Measurements from ENCODE around the gene OLIG2.

The OLIG2 gene

DNA sequence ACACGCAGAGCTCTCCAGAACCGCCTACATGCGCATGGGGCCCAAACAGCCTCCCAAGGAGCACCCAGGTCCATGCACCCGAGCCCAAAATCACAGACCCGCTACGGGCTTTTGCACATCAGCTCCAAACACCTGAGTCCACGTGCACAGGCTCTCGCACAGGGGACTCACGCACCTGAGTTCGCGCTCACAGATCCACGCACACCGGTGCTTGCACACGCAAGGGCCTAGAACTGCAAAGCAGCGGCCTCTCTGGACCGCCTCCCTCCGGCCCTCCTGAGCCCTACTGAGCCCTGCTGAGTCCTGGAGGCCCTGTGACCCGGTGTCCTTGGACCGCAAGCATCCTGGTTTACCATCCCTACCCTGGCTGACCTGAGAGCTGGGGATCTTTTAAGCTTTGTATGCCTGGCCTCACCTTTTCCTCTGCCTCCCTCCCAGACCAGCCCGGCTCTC is 8.3 kb downstream of the OLIG2 start:
- no peak for DNase-seq

DNA sequence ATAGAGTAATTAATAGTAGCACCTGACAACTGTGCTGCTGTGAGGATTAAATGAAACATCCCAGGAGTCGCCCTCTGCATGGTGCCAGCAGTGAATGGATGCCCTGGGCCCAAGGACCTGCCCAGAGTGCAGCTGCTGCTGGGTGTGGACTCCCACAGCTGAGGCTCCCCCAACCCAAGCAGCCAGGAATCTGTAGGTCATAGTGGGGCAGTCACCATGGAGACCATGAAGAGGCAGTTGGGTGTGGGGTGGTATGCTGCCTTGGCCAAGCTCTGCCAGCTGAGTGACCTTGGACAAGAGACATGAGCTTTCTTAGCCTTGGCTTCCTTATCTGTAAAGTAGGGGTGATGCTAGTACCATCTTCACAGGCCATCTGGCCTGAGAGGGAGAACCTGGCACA is 9.4 kb downstream of the OLIG2 start:
- DNase-seq: no peak

DNA sequence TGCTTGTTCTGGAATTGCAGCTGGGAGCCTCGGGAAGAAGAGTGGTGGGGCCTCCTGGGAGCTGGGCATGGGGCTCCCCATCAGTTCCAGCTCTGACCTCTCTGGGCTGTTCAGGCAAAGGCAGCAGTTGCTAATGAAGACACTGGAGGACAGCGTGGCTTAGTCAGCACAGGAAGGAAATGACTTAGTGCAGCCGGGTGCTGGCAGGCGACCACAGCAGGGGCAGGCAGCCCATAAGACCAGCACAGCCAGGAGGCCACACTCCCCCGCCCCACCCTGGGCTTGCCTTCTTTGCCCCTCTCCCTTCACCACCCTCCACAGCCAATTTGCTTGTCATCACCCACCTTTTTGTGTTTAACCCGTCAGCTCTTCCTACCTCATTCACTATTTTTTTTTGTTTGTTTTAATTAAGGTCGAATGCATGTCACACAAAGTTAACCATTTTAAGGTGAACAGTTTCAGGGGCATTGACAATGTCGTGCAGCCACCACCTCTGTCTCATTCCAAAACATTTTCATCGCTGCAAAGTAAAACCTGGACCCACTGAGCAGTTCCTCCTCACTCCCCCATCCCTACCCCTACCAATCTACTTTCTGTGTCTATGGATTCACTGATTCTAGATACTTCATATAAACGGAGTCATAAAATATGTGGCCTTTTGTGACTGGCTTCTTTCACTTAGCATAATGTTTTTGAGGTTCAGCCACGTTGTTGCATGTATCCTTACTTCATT is 10.9 kb downstream of the OLIG2 start:
- DNase-seq: peak; percentile 20

- DNase-seq: no peak
Observed at GRCh38 chr21:33037501-33037900, 11.8 kb downstream of the OLIG2 start.

DNA sequence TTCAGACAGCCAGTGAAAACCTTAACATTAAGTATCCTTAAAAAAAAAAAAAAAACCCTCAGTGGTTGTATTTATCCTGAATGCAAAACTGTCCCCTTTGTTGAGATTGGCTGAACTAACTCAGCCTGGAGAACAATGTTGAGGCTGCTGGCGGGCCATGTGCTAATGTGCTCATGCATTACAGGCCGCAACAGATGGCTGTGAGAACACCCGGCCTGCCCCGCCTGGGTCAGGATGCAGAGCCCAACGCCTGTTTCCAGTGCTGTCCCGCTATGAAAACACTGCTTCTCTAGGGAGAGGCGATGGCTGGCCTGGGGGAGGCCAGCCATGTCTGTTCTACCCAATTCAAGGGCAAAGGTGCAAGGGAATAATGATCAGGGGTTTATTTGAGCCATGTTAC is 13.8 kb downstream of the OLIG2 start:
- no peak for DNase-seq

DNA sequence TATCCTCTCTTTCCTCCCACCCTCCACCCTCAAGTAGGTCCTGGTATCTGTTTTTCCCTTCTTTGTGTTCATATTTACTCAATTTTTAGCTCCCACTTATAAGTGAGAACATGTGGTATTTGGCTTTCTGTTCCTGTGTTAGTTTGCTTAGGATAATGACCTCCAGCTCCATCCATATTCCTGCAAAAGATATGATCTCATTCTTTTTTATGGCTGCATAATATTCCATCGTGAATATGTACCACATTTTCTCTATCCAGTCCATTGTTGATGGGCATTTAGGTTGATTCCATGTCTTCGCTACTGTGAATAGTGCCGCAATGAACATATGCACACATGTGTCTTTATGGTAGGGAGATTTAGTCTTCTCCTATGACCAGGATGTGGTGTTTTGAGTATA is 14.5 kb downstream of the OLIG2 start:
- no peak for DNase-seq

DNA sequence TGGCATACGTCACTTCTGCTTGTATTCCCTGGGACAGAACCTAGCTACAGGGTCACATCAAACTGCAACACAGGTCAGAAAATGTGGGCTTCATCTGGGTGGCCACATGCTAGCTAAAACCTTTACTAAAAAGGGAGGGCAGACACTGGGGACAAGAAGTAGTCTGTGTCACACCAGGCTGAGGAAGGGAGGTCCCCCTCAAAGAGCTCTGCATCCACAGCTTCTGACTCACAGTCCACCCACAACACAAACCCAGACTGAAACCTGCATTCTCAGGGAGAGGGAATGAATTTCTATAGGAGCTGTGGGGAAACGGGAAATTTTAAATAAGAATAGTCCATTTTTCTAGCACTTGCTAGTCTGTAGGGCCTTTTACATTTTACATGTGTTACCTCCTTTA is 16.2 kb downstream of the OLIG2 start:
- no peak for DNase-seq

GRCh38 chr21:33042812-33043211 is 17.1 kb downstream of the OLIG2 start:
- DNase-seq: no peak

DNA sequence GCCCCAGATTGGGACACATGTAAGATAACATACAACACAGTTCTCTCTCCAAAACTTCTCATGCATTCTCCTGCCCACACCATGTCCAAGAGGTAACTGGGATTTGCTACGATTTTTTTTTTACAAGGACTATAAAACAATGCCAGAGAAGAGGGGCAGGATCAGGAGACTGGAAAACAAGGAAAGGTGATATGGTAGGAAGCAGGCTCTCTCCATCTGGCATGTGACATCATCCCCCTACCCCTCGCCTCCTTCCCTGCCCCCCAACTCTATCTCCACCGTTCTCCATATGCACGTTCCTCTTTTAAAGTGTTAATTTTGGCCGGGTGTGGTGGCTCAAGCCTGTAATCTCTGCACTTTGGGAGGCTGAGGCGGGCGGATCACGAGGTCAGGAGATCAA is 20.7 kb downstream of the OLIG2 start:
- no peak for DNase-seq

GRCh38 chr21:33047231-33047630 is 21.5 kb downstream of the OLIG2 start:
- no peak for DNase-seq

- DNase-seq: no peak
Observed at GRCh38 chr21:33051925-33052324, 26.2 kb downstream of the OLIG2 start.

GRCh38 chr21:33053951-33054350 is 28.2 kb downstream of the OLIG2 start:
- no peak for DNase-seq

DNA sequence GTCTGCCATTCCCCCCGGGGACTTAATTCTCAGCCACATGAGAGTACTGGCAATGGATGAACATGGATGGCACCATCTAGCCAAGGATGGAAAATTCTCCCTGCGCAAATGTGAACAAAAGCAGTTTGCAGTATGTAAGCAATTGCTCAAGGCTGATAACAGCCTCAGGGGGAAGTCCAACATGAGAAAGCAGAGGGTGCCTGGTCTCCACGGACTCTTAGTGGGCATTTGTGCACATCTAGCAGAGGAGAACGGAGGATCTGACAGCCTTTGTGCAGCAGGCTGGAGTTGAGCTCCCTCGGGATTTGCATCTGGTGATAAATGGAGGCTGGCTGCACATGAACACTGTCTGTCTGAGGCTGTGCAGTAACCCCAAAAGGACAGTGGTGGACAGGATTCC is 30.3 kb downstream of the OLIG2 start:
- DNase-seq: no peak

- no peak for DNase-seq
Observed at GRCh38 chr21:33057385-33057940, 31.7 kb downstream of the OLIG2 start.

- DNase-seq: no peak
Observed at GRCh38 chr21:33058527-33058926, 32.8 kb downstream of the OLIG2 start.

GRCh38 chr21:33058957-33059356 is 33.2 kb downstream of the OLIG2 start:
- no peak for DNase-seq

GRCh38 chr21:33059380-33059841 is 33.7 kb downstream of the OLIG2 start:
- no peak for DNase-seq

DNA sequence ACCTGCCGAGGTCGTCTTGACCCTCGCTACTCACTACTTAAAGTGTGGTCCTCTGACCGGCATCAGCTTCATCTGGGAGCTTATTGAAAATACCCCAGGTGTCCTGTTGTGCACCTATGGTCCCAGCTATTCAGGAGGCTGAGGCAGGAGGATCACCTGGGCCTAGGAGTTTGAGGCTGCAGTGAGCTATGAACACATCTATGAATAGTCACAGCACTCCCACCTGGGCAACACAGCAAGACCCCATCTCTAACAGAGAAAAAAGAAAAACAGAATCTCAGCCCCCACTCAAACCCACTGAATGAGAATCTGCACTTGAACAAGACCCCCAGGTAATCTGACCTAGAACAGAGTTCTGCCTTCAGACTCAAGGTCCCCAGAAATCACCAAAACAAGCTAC is 35.5 kb downstream of the OLIG2 start:
- DNase-seq: no peak

DNA sequence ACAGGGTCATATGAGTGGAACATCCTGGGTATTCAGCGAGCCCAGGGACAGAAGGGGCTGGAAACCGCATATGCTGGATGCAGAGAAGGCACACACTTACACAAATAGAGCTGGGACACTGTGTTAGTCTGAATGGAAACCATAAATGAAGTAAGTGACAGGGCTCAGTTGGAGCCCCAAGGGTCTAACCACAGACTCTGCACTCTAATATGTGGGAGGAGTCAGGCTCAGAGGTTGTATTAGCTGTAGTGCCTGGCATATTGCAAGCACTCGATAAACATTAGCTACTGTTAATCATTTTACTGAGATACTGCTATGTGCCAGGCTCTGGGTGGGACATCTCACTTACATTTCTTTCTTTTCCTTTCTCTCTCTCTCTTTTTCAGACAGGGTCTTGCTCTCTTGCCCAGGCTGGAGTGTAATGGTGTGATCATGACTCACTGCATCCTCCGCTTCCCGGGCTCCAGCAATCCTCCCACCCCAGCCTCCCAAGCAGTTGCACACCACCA is 37.7 kb downstream of the OLIG2 start:
- no peak for DNase-seq

- no peak for DNase-seq
Observed at GRCh38 chr21:33063907-33064622, 38.3 kb downstream of the OLIG2 start.

DNA sequence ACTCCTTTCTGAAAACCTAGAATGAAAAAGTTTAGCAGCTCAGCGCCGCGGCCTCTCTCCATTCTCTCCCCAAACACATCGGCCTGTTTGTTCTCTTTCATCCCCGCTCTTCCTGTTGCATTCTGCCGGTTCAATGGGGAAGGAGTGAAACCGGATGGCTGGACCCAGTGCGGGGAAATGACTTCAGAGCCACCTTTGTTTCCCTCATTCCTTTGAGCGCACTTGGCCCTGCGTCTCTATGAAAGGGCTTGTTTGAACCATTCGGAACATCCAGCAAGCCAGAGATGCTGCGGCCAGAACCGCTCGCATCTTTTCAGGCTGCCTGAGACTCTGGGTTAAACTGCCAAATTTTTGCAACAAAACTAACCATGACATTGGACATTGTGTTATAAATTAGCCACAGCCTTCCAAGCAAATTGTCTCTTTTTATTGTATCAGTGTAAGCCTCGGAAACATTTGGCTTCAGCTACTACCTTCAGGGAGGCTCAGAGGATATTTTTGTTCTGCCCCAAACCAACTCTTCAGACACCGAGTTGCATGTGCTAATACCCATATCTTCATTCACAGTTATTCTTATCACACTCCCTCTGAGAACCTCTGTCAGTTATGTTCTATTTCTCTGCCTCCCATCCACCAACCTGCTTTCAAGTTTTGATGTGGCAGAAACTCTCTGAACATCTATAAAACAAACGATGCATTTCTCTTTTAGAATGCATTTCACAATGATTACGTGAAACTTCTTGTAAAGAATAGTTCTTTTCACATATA is 39.1 kb downstream of the OLIG2 start:
- no peak for DNase-seq

GRCh38 chr21:33067043-33067442 is 41.3 kb downstream of the OLIG2 start:
- no peak for DNase-seq

- no peak for DNase-seq
Observed at GRCh38 chr21:33067457-33067856, 41.7 kb downstream of the OLIG2 start.

All from CD4-positive, alpha-beta T cell treated with Interleukin-12 subunit alpha and Interleukin-12 subunit beta, for 1 hour (primary cell).